ENCODE measurements around the gene ANKMY1. TPM values are rescaled to one million over a fixed set of nuclear protein-coding genes. Genes with fewer than 3 reads are reported as not detected.
A peak's percentile ranks its signal among the peaks of the same experiment; 100 is the strongest.

The ANKMY1 gene
- polyA plus RNA-seq, 1 experiment, result 6.8 TPM

DNA sequence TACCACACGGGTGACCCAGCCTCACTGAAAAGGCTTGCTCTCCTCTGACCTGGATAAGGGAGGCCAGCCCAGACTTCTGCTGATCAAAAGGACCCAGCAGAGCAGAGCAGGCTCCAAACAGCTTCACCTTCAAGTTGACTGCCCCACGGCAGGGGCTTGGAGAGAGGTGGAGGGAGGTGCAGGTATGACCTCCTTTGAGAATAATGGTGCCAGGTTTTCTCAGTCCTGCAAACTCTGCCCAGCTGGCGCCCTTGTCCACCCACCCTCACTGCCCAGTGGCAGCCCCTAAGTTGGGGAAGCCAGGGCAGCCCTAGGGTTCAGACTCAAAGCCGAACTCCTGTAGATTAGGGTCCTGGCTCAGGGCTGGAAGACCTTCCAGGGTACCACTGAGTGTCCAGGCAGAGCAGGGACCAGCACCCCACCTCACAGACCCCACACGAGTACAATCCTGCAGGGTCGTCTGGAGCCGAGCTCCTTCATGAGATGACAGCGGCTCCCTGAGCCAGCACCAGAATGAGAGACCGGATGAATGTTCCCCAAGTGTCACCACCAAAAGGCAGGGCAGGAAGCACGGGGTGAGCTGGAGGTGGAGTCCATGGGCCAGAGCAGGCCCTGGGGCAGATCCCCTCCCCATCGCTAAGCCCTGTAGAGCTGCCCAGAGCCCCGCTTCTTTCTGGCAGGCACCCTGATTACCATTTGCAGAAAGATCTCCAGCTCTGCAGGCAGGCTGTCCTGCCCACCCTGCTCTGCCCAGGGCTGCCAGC, 125.9 kb downstream of the ANKMY1 start:
- TF ChIP-seq, protein P1, sequence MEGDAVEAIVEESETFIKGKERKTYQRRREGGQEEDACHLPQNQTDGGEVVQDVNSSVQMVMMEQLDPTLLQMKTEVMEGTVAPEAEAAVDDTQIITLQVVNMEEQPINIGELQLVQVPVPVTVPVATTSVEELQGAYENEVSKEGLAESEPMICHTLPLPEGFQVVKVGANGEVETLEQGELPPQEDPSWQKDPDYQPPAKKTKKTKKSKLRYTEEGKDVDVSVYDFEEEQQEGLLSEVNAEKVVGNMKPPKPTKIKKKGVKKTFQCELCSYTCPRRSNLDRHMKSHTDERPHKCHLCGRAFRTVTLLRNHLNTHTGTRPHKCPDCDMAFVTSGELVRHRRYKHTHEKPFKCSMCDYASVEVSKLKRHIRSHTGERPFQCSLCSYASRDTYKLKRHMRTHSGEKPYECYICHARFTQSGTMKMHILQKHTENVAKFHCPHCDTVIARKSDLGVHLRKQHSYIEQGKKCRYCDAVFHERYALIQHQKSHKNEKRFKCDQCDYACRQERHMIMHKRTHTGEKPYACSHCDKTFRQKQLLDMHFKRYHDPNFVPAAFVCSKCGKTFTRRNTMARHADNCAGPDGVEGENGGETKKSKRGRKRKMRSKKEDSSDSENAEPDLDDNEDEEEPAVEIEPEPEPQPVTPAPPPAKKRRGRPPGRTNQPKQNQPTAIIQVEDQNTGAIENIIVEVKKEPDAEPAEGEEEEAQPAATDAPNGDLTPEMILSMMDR (IDR thresholded peaks at IDR 0.05; ENCODE audit: insufficient read depth, low read depth, low read length), result no peak
- ChIA-PET POLR2A (no interaction called here), CTCF (interaction anchor here (0.9 kb wide), 1 partner anchor 37 kb away, joined by 3 read pairs; no protein-coding TSS in a partner anchor)
- Histone ChIP-seq H3K4me3 (ENCODE audit: low read depth, low read length) (no peak overlapping the region), H3K36me3 (ENCODE audit: control insufficient read depth, insufficient read depth, low read length) (no peaks in the 10 kb centered on the region), H3K27me3 (ENCODE audit: control insufficient read depth, insufficient read depth, low read length) (no peaks in the 10 kb centered on the region)
- DNase-seq (ENCODE audit: low read depth), result no peak

DNA sequence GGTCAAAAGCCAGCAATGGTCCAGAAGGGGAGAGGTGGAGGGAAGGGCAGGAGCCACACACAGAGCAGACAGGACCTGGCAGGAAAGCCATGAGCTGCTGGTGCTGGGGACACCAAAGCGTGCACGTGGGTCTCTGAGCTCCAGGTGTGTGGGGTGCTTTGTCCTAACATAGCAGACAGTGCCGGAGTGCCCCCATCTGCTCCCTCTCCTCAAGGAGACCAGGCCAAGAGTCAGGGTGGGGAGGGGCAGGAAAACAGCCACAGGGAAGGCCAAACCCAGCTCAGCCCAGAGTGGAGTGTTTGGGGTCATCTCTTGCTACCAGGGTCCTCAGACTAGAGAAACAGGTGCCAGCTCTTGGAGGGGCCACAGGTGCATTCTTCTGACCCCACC, 126.5 kb downstream of the ANKMY1 start:
- no peak for DNase-seq (ENCODE audit: low read depth)
- CTCF ChIA-PET, result interaction anchor here (0.7 to 0.9 kb wide), 2 partner anchors 37 to 198 kb away, joined by 3 to 4 read pairs; no protein-coding TSS in a partner anchor
- TF ChIP-seq, protein P1 (IDR thresholded peaks at IDR 0.05; ENCODE audit: insufficient read depth, low read depth, low read length), result no peak
- Histone ChIP-seq H3K36me3 (ENCODE audit: control insufficient read depth, insufficient read depth, low read length) (no peaks in the 10 kb centered on the region), H3K4me3 (ENCODE audit: low read depth, low read length) (no peak overlapping the region), H3K27me3 (ENCODE audit: control insufficient read depth, insufficient read depth, low read length) (no peaks in the 10 kb centered on the region)
- POLR2A ChIA-PET, result no interaction called here

DNA sequence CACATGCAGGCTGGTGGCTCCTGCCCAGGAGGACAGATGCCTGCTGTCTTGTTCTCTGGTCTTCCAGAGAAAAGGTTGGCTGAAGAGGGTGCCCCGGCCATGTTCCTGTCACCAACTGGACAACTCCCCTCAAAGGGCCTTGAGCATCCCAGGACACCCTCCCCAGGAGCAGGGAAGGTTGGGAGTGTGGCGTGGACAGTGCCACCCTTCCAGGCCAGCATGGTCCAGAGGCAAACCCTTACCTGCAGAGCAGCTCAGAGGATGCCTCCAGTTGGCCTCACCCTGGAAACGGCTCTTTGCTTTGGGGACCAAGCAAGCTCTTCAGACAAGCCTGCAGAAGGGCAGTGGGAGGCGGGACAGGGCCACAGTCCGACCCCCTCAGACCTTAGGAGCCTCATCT, 127.2 kb downstream of the ANKMY1 start:
- no peaks in the 10 kb centered on the region for H3K27me3 ChIP-seq (ENCODE audit: control insufficient read depth, insufficient read depth, low read length)
- TF ChIP-seq, protein P1 (IDR thresholded peaks at IDR 0.05; ENCODE audit: insufficient read depth, low read depth, low read length), result no peak
- DNase-seq (ENCODE audit: low read depth), result no peak
- CTCF ChIA-PET, result interaction anchor here (0.7 to 0.9 kb wide), 2 partner anchors 36 to 197 kb away, joined by 3 to 4 read pairs; no protein-coding TSS in a partner anchor
- no peak overlapping the region for H3K4me3 ChIP-seq (ENCODE audit: low read depth, low read length)
- H3K36me3 ChIP-seq (ENCODE audit: control insufficient read depth, insufficient read depth, low read length), result no peaks in the 10 kb centered on the region
- POLR2A ChIA-PET, result no interaction called here

DNA sequence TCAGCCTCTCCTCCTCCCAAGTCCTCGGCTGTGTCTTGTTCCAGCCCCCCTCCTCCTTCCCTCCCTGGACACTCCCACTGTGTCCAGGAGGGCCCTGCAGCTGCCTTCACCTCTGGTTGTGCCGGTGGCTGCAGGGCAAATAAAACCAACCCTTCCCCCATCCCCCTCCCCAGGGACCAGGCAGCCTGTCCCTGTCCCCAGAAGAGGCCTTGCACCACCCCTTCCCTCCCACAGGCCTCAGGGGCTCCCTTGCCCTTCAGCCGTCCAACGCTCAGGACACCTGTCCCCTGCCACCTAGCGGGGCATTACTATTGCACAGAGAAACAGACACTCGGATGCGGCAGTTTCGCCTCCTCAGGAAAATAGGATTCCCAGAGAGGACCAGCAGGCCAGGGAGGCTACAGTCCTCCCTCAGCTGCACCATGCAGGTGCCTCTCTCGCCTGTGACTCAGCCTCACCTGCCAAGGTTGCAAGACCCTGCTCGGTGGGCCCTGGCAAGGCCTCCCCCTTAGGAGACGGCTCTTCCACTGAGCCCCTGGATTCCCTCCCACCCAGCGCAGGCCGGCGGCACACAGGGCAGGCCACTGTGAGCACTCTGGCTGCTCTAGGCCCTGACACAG, 127.8 kb downstream of the ANKMY1 start:
- Histone ChIP-seq H3K36me3 (ENCODE audit: control insufficient read depth, insufficient read depth, low read length) (no peaks in the 10 kb centered on the region), H3K4me3 (ENCODE audit: low read depth, low read length) (no peak overlapping the region), H3K27me3 (ENCODE audit: control insufficient read depth, insufficient read depth, low read length) (no peaks in the 10 kb centered on the region)
- DNase-seq (ENCODE audit: low read depth), result no peak
- ChIA-PET CTCF (interaction anchor here (0.6 kb wide), 1 partner anchor 104 kb away, joined by 3 read pairs; no protein-coding TSS in a partner anchor), POLR2A (no interaction called here)
- TF ChIP-seq, protein P1 (IDR thresholded peaks at IDR 0.05; ENCODE audit: insufficient read depth, low read depth, low read length), result no peak

Small RNAs within 50 kb of the gene (small RNA-seq; reads per million reads assigned to genes)
- gene MIR149 (ENCODE audit: insufficient read length, low read depth, low replicate concordance), result 198 reads per million, percentile 94 among the genes with 10 or more reads in this experiment

Other genes starting within 250 kb of the ANKMY1 start
- 62.9 and 126 TPM in 2 replicates for gene GPC1, start 122.3 kb downstream of the ANKMY1 start, polyA plus RNA-seq (2011; rRNA removed)
- gene DUSP28, start 2.4 kb upstream of the ANKMY1 start, polyA plus RNA-seq (2011; rRNA removed), result 3.1 and 4.6 TPM in 2 replicates
- gene RNPEPL1, start 10.5 kb upstream of the ANKMY1 start, polyA plus RNA-seq (2011; rRNA removed), result 7.3 and 12.7 TPM in 2 replicates
- gene CAPN10, start 28.7 kb upstream of the ANKMY1 start, polyA plus RNA-seq (2011; rRNA removed), result 7.6 and 14.9 TPM in 2 replicates
- 0.10 and 0.17 TPM in 2 replicates for gene GPR35, start 67.5 kb upstream of the ANKMY1 start, polyA plus RNA-seq (2011; rRNA removed)
- not detected in 2 replicates for gene AQP12B, start 124.9 kb upstream of the ANKMY1 start, polyA plus RNA-seq (2011; rRNA removed)
- not detected in 2 replicates for gene AQP12A, start 133.9 kb upstream of the ANKMY1 start, polyA plus RNA-seq (2011; rRNA removed)

All from BJ (cell line).